IMR-90 (cell line): ENCODE results near the gene USP7. TPM values are rescaled to one million over a fixed set of nuclear protein-coding genes. Genes with fewer than 3 reads are reported as not detected.

Experiments used
- ATAC-seq: fragments of 200-7000 bp; cut with Tn5 transposase; 2 replicates; pipeline ENCODE4 v1.9.1; 2020; ENCODE audit warnings: low read depth, mild to moderate bottlenecking, moderate library complexity
- BruUV-seq: library from RNA; stranded (reverse); fragments of 400-500 nt; replicated peaks from 2 replicates; lab custom pipeline; 2021; lab: Mats Ljungman, UMichigan
- CTCF ChIA-PET: fragments of 300-600 bp; formaldehyde crosslinking; extraction: SDS; loops from one replicate; lab custom pipeline; 2021; ENCODE audit warnings: antibody characterized with exemption; lab: Yijun Ruan, JAX
- POLR2A ChIA-PET: fragments of 300-600 bp; sonication (Branson Sonifier 250); formaldehyde crosslinking; loops from one replicate; lab custom pipeline; 2022; ENCODE audit warnings: antibody characterized with exemption; ENCODE audit not compliant: unreplicated experiment; lab: Charles Lee
- DNase-seq: peaks from one replicate; pipeline ENCODE4 v3.0.0; 2013
- H2AFZ ChIP-seq: replicated peaks from 2 replicates; pipeline ENCODE3; 2013; ENCODE audit warnings: low read length, mild to moderate bottlenecking; ENCODE audit not compliant: poor library complexity
- H2AK5ac ChIP-seq: 2 replicates; pipeline ENCODE4 v1.6.1; 2013; ENCODE audit warnings: low read depth, low read length, inconsistent platforms
- H2AK9ac ChIP-seq: replicated peaks from 2 replicates; pipeline ENCODE3; 2013; ENCODE audit warnings: mild to moderate bottlenecking, low read depth, low read length, moderate library complexity; ENCODE audit not compliant: poor library complexity
- H2BK120ac ChIP-seq: 2 replicates; pipeline ENCODE4 v1.6.1; 2013; ENCODE audit warnings: low read depth, low read length, inconsistent platforms
- H2BK15ac ChIP-seq: 3 replicates; pipeline ENCODE4 v1.6.1; 2013; ENCODE audit warnings: low read depth, low read length, inconsistent platforms
- H2BK20ac ChIP-seq: 2 replicates; pipeline ENCODE4 v1.6.1; 2013; ENCODE audit warnings: low read depth, mild to moderate bottlenecking, inconsistent platforms, low read length, moderate library complexity
- H2BK5ac ChIP-seq: 2 replicates; pipeline ENCODE4 v1.6.1; 2013; ENCODE audit warnings: mild to moderate bottlenecking, low read depth, low read length, inconsistent platforms; ENCODE audit not compliant: poor library complexity, severe bottlenecking
- H3K14ac ChIP-seq: replicated peaks from 2 replicates; pipeline ENCODE4 v1.6.1; 2013; ENCODE audit warnings: low read depth, low read length, inconsistent platforms
- H3K18ac ChIP-seq: 2 replicates; pipeline ENCODE4 v1.6.1; 2013; ENCODE audit warnings: low read depth, low read length, control low read depth
- H3K23ac ChIP-seq: 2 replicates; pipeline ENCODE4 v1.6.1; 2013; ENCODE audit warnings: low read depth, low read length, inconsistent platforms
- H3K27ac ChIP-seq: 2 replicates; pipeline ENCODE4 v1.5.1; 2013; ENCODE audit warnings: mild to moderate bottlenecking, control low read depth, low read length; ENCODE audit not compliant: insufficient read depth
- H3K27me3 ChIP-seq: 2 replicates; pipeline ENCODE4 v1.6.1; 2013; ENCODE audit warnings: low read length; ENCODE audit not compliant: control insufficient read depth, insufficient read depth
- H3K36me3 ChIP-seq: 2 replicates; pipeline ENCODE4 v1.6.1; 2013; ENCODE audit warnings: low read length, mixed read lengths; ENCODE audit not compliant: control insufficient read depth, insufficient read depth
- H3K4ac ChIP-seq: 2 replicates; pipeline ENCODE4 v1.6.1; 2013; ENCODE audit warnings: low read depth, low read length, inconsistent platforms
- H3K4me1 ChIP-seq: 2 replicates; pipeline ENCODE4 v1.6.1; 2013; ENCODE audit warnings: low read length, mixed read lengths; ENCODE audit not compliant: control insufficient read depth, insufficient read depth
- H3K4me2 ChIP-seq: 2 replicates; pipeline ENCODE4 v1.6.1; 2013; ENCODE audit warnings: low read depth, mild to moderate bottlenecking, control low read depth, low read length, moderate library complexity
- H3K4me3 ChIP-seq: 2 replicates; pipeline ENCODE4 v1.5.1; 2013; ENCODE audit warnings: low read depth, mild to moderate bottlenecking, control low read depth, low read length, moderate library complexity; ENCODE audit not compliant: insufficient read depth
- H3K56ac ChIP-seq: 2 replicates; pipeline ENCODE4 v1.6.1; 2013; ENCODE audit warnings: low read length, inconsistent platforms; ENCODE audit not compliant: insufficient read depth; ENCODE audit errors: extremely low read depth
- H3K79me1 ChIP-seq, 2 experiments: 2 replicates each; pipeline ENCODE4 v1.6.1; 2013; ENCODE audit warnings: low read length in 2 of 2, inconsistent platforms in 1 of 2, low read depth in 1 of 2
- H3K9ac ChIP-seq: 2 replicates; pipeline ENCODE4 v1.6.1; 2013; ENCODE audit warnings: low read depth, low read length, control low read depth
- H3K9me1 ChIP-seq: 2 replicates; pipeline ENCODE4 v1.6.1; 2013; ENCODE audit warnings: low read length, inconsistent platforms; ENCODE audit not compliant: insufficient read depth
- H3K9me3 ChIP-seq: 2 replicates; pipeline ENCODE4 v1.6.1; 2013; ENCODE audit warnings: low read length; ENCODE audit not compliant: control insufficient read depth, insufficient read depth
- H4K20me1 ChIP-seq: 2 replicates; pipeline ENCODE4 v1.6.1; 2013; ENCODE audit warnings: low read length, inconsistent platforms; ENCODE audit not compliant: insufficient read depth
- H4K5ac ChIP-seq: 2 replicates; pipeline ENCODE4 v1.6.1; 2013; ENCODE audit warnings: mild to moderate bottlenecking, low read depth, low read length, control low read depth
- H4K8ac ChIP-seq, 2 experiments: 2 replicates each; pipeline ENCODE4 v1.6.1; 2013; ENCODE audit warnings: low read depth in 2 of 2, low read length in 2 of 2, control low read depth in 1 of 2, inconsistent platforms in 1 of 2
- H4K91ac ChIP-seq: 2 replicates; pipeline ENCODE4 v1.6.1; 2013; ENCODE audit warnings: low read depth, low read length, inconsistent platforms; ENCODE audit not compliant: insufficient read depth
- MXI1 ChIP-seq: IDR thresholded peaks from 2 replicates; pipeline ENCODE4 v1.6.1; 2012; ENCODE audit warnings: low read depth, mild to moderate bottlenecking, low read length, moderate library complexity, borderline replicate concordance
- RAD21 ChIP-seq: IDR thresholded peaks from 2 replicates; pipeline ENCODE4 v1.6.1; 2012; ENCODE audit warnings: low read length, improper control_type of control experiment
- RFX5 ChIP-seq: IDR thresholded peaks from 2 replicates; pipeline ENCODE4 v1.8.0; 2012; ENCODE audit warnings: low read depth, mild to moderate bottlenecking, low read length, moderate library complexity
- WGBS, 2 experiments: methylation state at CpG; one replicate each; pipeline versions ENCODE4 v1.1.5 to v1.1.7; 2013; ENCODE audit warnings: missing lambda C conversion rate in 2 of 2; ENCODE audit not compliant: insufficient read length in 1 of 2; ENCODE audit errors: extremely low coverage in 2 of 2; 5-methylcytosine and 5-hydroxymethylcytosine counted together
- dilution Hi-C: fragments of 300-500 bp; cut with HindIII; formaldehyde crosslinking; loops from one replicate; pipeline ENCODE4 v1.14.3; 2018; ENCODE audit warnings: low sequenced_read_pairs; ENCODE audit not compliant: unreplicated experiment
- in situ Hi-C: fragments of 300-500 bp; cut with MboI; formaldehyde crosslinking; loops from 3 replicates; pipeline ENCODE4 v1.14.3; 2019; ENCODE audit warnings: low sequenced_read_pairs, inconsistent platforms, mixed read lengths
- intact Hi-C: fragments of 100-400 bp; cut with micrococcal nuclease; formaldehyde crosslinking; loops from 2 replicates; pipeline ENCODE4 v1.10.0; 2022
- polyA plus RNA-seq, 3 experiments: library from polyadenylated mRNA; depleted of rRNA; stranded (reverse); fragments of >200 nt; gene quantifications; 2 replicates each; pipeline ENCODE4 v1.2.3, GENCODE V29; 2012; ENCODE audit warnings: low replicate concordance in 1 of 3
- total RNA-seq: library from RNA; depleted of rRNA; stranded (reverse); fragments of >200 nt; gene quantifications from 2 replicates; pipeline ENCODE4 v1.2.3, GENCODE V29; 2012

The USP7 gene
- total and polyA plus RNA-seq, 2 of the 4 experiments (the other 2 are of a cell fraction) = 17.8 to 28.3 TPM

DNA sequence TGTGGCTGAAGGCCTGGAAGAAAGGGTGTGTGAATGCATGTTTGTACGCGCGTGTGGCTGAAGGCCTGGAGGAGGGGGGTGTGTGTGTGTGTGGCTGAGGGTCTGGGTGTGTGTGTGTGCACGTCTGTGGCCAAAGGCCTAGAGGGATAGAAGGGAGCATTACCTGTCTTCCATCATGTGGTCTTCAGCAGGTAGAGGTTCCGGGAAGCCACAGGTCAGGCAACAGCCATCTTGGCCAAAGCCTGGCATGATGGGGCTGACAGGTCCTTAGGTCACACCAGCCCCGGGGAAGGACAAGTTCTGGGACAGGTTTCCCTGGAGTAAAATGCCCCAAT, 76.3 kb downstream of the USP7 start:
- Histone ChIP-seq H3K9ac (no peak overlapping the region), H2BK15ac (no peak overlapping the region), H4K8ac (no peak overlapping the region), H3K4me2 (no peak overlapping the region), H3K56ac (no peak overlapping the region), H3K14ac (no peak overlapping the region; the same call in 1 of the 2 replicates), H2BK5ac (no peak overlapping the region), H3K9me1 (peaks cover 33% of the 10 kb centered on the region), H3K79me1 (peaks cover 7 to 62% of the 10 kb centered on the region in 2 experiments; a peak in 3 of 4 replicates), H3K4ac (no peak overlapping the region), H3K27ac (no peak overlapping the region), H4K5ac (no peak overlapping the region), H4K20me1 (peaks cover 38% of the 10 kb centered on the region), H3K27me3 (no peaks in the 10 kb centered on the region), H2AK5ac (no peak overlapping the region), H3K4me1 (peaks cover 27% of the 10 kb centered on the region), H2BK120ac (no peak overlapping the region), H3K36me3 (peaks cover 26% of the 10 kb centered on the region), H4K91ac (no peak overlapping the region), H2AK9ac (no peak overlapping the region), H3K23ac (no peak overlapping the region), H3K18ac (no peak overlapping the region), H3K9me3 (no peaks in the 10 kb centered on the region), H2AFZ (no peak overlapping the region), H3K4me3 (no peak overlapping the region), H2BK20ac (no peak overlapping the region)
- TF ChIP-seq RAD21 (no peak), RFX5 (no peak), MXI1 (no peak)
- in situ Hi-C loops = no loop called here
- intact Hi-C loops = loop anchor here (5.0 to 10.0 kb wide), 2 partner anchors 57 to 120 kb away; no protein-coding TSS in a partner anchor
- 100% methylated on average over 4 of the region's 6 CpGs; no CpG with 5 or more reads in 1 of the 2 experiments for WGBS, 2 experiments
- dilution Hi-C loops = no loop called here
- no TSS peak for BruUV-seq
- DNase-seq (no peak), ATAC-seq (no peak)
- ChIA-PET POLR2A (no interaction called here), CTCF (no interaction called here)
